Neural progenitor cell (in vitro differentiated cells): ENCODE data around the gene SLC30A2. TPM values are rescaled to one million over a fixed set of nuclear protein-coding genes. Genes with fewer than 3 reads are reported as not detected.

Source experiments
- DNase-seq: peaks from one replicate; pipeline ENCODE4 v3.0.0-alpha.2; 2016; ENCODE audit warnings: low spot score
- H2AFZ ChIP-seq: fragments of 200-600 bp; sonication (generic); replicated peaks from 2 replicates; pipeline ENCODE4 v1.6.1; 2016; ENCODE audit warnings: antibody characterized with exemption
- H3F3A ChIP-seq: fragments of 200-600 bp; sonication (generic); 2 replicates; pipeline ENCODE4 v1.6.1; 2016; ENCODE audit warnings: antibody characterized with exemption, low read depth
- H3K27ac ChIP-seq: fragments of 200-600 bp; sonication (generic); 2 replicates; pipeline ENCODE4 v1.5.1; 2016; ENCODE audit warnings: mild to moderate bottlenecking
- H3K27me3 ChIP-seq: fragments of 200-600 bp; sonication (generic); 2 replicates; pipeline ENCODE4 v1.6.1; 2016; ENCODE audit warnings: mild to moderate bottlenecking, moderate library complexity
- H3K36me3 ChIP-seq: fragments of 200-600 bp; sonication (generic); 2 replicates; pipeline ENCODE4 v1.5.1; 2016
- H3K4me1 ChIP-seq: fragments of 200-600 bp; sonication (generic); 2 replicates; pipeline ENCODE4 v1.6.1; 2016; ENCODE audit warnings: mixed run types
- H3K4me2 ChIP-seq: fragments of 200-600 bp; sonication (generic); 2 replicates; pipeline ENCODE4 v1.6.1; 2016
- H3K4me3 ChIP-seq: fragments of 200-600 bp; sonication (generic); 2 replicates; pipeline ENCODE4 v1.5.1; 2016
- H3K79me2 ChIP-seq: fragments of 200-600 bp; sonication (generic); 2 replicates; pipeline ENCODE4 v1.6.1; 2016; ENCODE audit warnings: low read depth
- H3K9ac ChIP-seq: fragments of 200-600 bp; sonication (generic); 2 replicates; pipeline ENCODE4 v1.6.1; 2016
- H3K9me3 ChIP-seq: fragments of 200-600 bp; sonication (generic); 2 replicates; pipeline ENCODE4 v1.5.1; 2016; ENCODE audit warnings: low read depth
- H4K20me1 ChIP-seq: fragments of 200-600 bp; sonication (generic); 2 replicates; pipeline ENCODE4 v1.6.1; 2016; ENCODE audit warnings: low read depth
- H3K27ac Mint-ChIP-seq: 3 replicates; pipeline ENCODE4 v1.8.0; 2021; ENCODE audit warnings: mixed read lengths
- H3K27me3 Mint-ChIP-seq: 2 replicates; pipeline ENCODE4 v1.8.0; 2022; ENCODE audit warnings: low read depth, mild to moderate bottlenecking, inconsistent platforms, moderate library complexity, mixed read lengths; ENCODE audit not compliant: insufficient read depth
- H3K36me3 Mint-ChIP-seq: 3 replicates; pipeline ENCODE4 v1.8.0; 2021; ENCODE audit warnings: mixed read lengths
- H3K4me1 Mint-ChIP-seq: 3 replicates; pipeline ENCODE4 v1.8.0; 2021; ENCODE audit warnings: mixed read lengths
- H3K4me3 Mint-ChIP-seq: 3 replicates; pipeline ENCODE4 v1.8.0; 2021; ENCODE audit warnings: mild to moderate bottlenecking, moderate library complexity, mixed read lengths
- H3K9me3 Mint-ChIP-seq: 3 replicates; pipeline ENCODE4 v1.8.0; 2020; ENCODE audit warnings: mixed read lengths
- CTCF ChIP-seq: fragments of 200-600 bp; sonication (generic); IDR thresholded peaks from 2 replicates; pipeline ENCODE4 v1.5.1; 2017; ENCODE audit warnings: antibody characterized with exemption, mild to moderate bottlenecking
- EZH2 ChIP-seq: fragments of 200-600 bp; sonication (generic); IDR thresholded peaks from 2 replicates; pipeline ENCODE4 v1.6.1; 2017; ENCODE audit warnings: antibody characterized with exemption, mild to moderate bottlenecking, moderate library complexity
- EZH2phosphoT487 ChIP-seq: fragments of 200-600 bp; sonication (generic); IDR thresholded peaks from 2 replicates; pipeline ENCODE4 v1.6.1; 2017; ENCODE audit warnings: antibody characterized with exemption
- total RNA-seq: library from RNA; depleted of rRNA; stranded (reverse); fragments of >200 nt; gene quantifications from 2 replicates; pipeline ENCODE4 v1.2.3, GENCODE V29; 2015; ENCODE audit warnings: low replicate concordance

SLC30A2 gene
- total RNA-seq, 1 donor from 2014 or later: not detected

GRCh38 chr1:26092422-26092821 lies 46.5 kb upstream of the SLC30A2 start:
- no peaks in the 10 kb centered on the region for H3K36me3 ChIP-seq
- H3K4me2 ChIP-seq: peak overlapping the region; percentile 27
- H3K4me3 ChIP-seq: no peak overlapping the region
- Mint-ChIP-seq H3K36me3 (no peaks in the 10 kb centered on the region), H3K27me3 (peaks cover 8% of the 10 kb centered on the region), H3K4me1 (peaks cover 25% of the 10 kb centered on the region), H3K9me3 (peaks cover 3% of the 10 kb centered on the region), H3K27ac (peak overlapping the region; percentile 40), H3K4me3 (no peak overlapping the region)
- no peaks in the 10 kb centered on the region for H3K27me3 ChIP-seq
- DNase-seq: no peak
- H3K9me3 ChIP-seq: no peaks in the 10 kb centered on the region
- H3K27ac ChIP-seq: no peak overlapping the region
- H3K4me1 ChIP-seq: peaks cover 37% of the 10 kb centered on the region
- H2AFZ ChIP-seq: no peak overlapping the region
- H3F3A ChIP-seq: peaks cover 18% of the 10 kb centered on the region
- no peaks in the 10 kb centered on the region for H4K20me1 ChIP-seq
- H3K9ac ChIP-seq: no peak overlapping the region
- H3K79me2 ChIP-seq: no peaks in the 10 kb centered on the region
- TF ChIP-seq EZH2 (no peak), EZH2phosphoT487 (no peak), CTCF (no peak)

- Mint-ChIP-seq H3K36me3 (no peaks in the 10 kb centered on the region), H3K4me3 (no peak overlapping the region), H3K27me3 (peaks cover 10% of the 10 kb centered on the region), H3K4me1 (peaks cover 25% of the 10 kb centered on the region), H3K27ac (no peak overlapping the region), H3K9me3 (peaks cover 3% of the 10 kb centered on the region)
- no peak overlapping the region for H3K27ac ChIP-seq
- H3K9ac ChIP-seq: no peak overlapping the region
- peaks cover 37% of the 10 kb centered on the region for H3K4me1 ChIP-seq
- no peak overlapping the region for H3K4me3 ChIP-seq
- no peaks in the 10 kb centered on the region for H4K20me1 ChIP-seq
- H2AFZ ChIP-seq: no peak overlapping the region
- peaks cover 11% of the 10 kb centered on the region for H3F3A ChIP-seq
- no peak for DNase-seq
- no peaks in the 10 kb centered on the region for H3K36me3 ChIP-seq
- no peaks in the 10 kb centered on the region for H3K9me3 ChIP-seq
- no peak overlapping the region for H3K4me2 ChIP-seq
- H3K27me3 ChIP-seq: no peaks in the 10 kb centered on the region
- H3K79me2 ChIP-seq: no peaks in the 10 kb centered on the region
- TF ChIP-seq EZH2phosphoT487 (no peak), CTCF (no peak), EZH2 (no peak)
Observed at GRCh38 chr1:26090893-26091292, 45.0 kb upstream of the SLC30A2 start.

- H3K27me3 Mint-ChIP-seq: peaks cover 10% of the 10 kb centered on the region
- Histone ChIP-seq H3K27me3 (peaks cover 3% of the 10 kb centered on the region), H3F3A (peaks cover 2% of the 10 kb centered on the region), H3K4me3 (no peak overlapping the region), H3K9ac (no peak overlapping the region), H3K4me1 (peaks cover 23% of the 10 kb centered on the region), H4K20me1 (no peaks in the 10 kb centered on the region), H3K4me2 (no peak overlapping the region), H3K36me3 (no peaks in the 10 kb centered on the region), H3K79me2 (no peaks in the 10 kb centered on the region), H3K27ac (no peak overlapping the region), H3K9me3 (no peaks in the 10 kb centered on the region), H2AFZ (no peak overlapping the region)
- TF ChIP-seq EZH2phosphoT487 (no peak), CTCF (no peak), EZH2 (no peak)
- DNase-seq: no peak
- H3K4me3 Mint-ChIP-seq: no peak overlapping the region
- peaks cover 16% of the 10 kb centered on the region for H3K4me1 Mint-ChIP-seq
- H3K9me3 Mint-ChIP-seq: peaks cover 3% of the 10 kb centered on the region
- no peaks in the 10 kb centered on the region for H3K36me3 Mint-ChIP-seq
- H3K27ac Mint-ChIP-seq: peak overlapping the region; percentile 79
Observed at GRCh38 chr1:26089125-26089524, 43.2 kb upstream of the SLC30A2 start.
